DMS153 (cell line): ENCODE data around the gene KAZALD1.
A peak's percentile ranks its signal among the peaks of the same experiment; 100 is the strongest.

Source experiments
- DNase-seq: peaks from one replicate; lab custom pipeline; 2025; lab: John Stamatoyannopoulos, UW

The KAZALD1 gene

GRCh38 chr10:101061624-101062231 is at the start of gene KAZALD1:
KAZALD1 (plus strand) TSS chr10:101061989; CDS start chr10:101062593, 604 bp downstream.
- no peak for DNase-seq

GRCh38 chr10:101012525-101013364 is 49.0 kb upstream of the KAZALD1 start:
- peak; percentile 46 for DNase-seq

GRCh38 chr10:101013365-101013825 is 48.4 kb upstream of the KAZALD1 start:
- no peak for DNase-seq

- no peak for DNase-seq
Observed at GRCh38 chr10:101014230-101014884, 47.4 kb upstream of the KAZALD1 start.

- DNase-seq = no peak
Observed at GRCh38 chr10:101014966-101015581, 46.7 kb upstream of the KAZALD1 start.

- no peak for DNase-seq
Observed at GRCh38 chr10:101015582-101015973, 46.2 kb upstream of the KAZALD1 start.

- no peak for DNase-seq
Observed at GRCh38 chr10:101016814-101017213, 45.0 kb upstream of the KAZALD1 start.

- no peak for DNase-seq
Observed at GRCh38 chr10:101018118-101018599, 43.6 kb upstream of the KAZALD1 start.

- peak; percentile 46 for DNase-seq
Observed at GRCh38 chr10:101018600-101019439, 43.0 kb upstream of the KAZALD1 start.

GRCh38 chr10:101019440-101019703 is 42.4 kb upstream of the KAZALD1 start:
- no peak for DNase-seq

GRCh38 chr10:101020427-101021075 is 41.2 kb upstream of the KAZALD1 start:
- no peak for DNase-seq

GRCh38 chr10:101021239-101021638 is 40.5 kb upstream of the KAZALD1 start:
- DNase-seq = no peak

- DNase-seq = no peak
Observed at GRCh38 chr10:101021692-101022251, 40.0 kb upstream of the KAZALD1 start.

- no peak for DNase-seq
Observed at GRCh38 chr10:101022967-101023705, 38.7 kb upstream of the KAZALD1 start.

GRCh38 chr10:101027106-101027720 is 34.6 kb upstream of the KAZALD1 start:
- DNase-seq = no peak

GRCh38 chr10:101028446-101029337 is 33.1 kb upstream of the KAZALD1 start:
- DNase-seq = no peak

- DNase-seq = no peak
Observed at GRCh38 chr10:101029520-101030295, 32.1 kb upstream of the KAZALD1 start.
